HG02763 (cell line): Measurements from ENCODE around the gene RSPH1.
"Not testable (repeated sequence)": the region's sequence is repeated elsewhere in the genome, so short reads cannot be mapped to it uniquely, and the experiment has no call there.

Source experiments
- ATAC-seq: cut with Tn5 transposase; IDR thresholded peaks from one replicate; pipeline ENCODE4 v1.9.1; 2021; ENCODE audit warnings: mild to moderate bottlenecking, moderate library complexity; ENCODE audit not compliant: unreplicated experiment

The RSPH1 gene

DNA sequence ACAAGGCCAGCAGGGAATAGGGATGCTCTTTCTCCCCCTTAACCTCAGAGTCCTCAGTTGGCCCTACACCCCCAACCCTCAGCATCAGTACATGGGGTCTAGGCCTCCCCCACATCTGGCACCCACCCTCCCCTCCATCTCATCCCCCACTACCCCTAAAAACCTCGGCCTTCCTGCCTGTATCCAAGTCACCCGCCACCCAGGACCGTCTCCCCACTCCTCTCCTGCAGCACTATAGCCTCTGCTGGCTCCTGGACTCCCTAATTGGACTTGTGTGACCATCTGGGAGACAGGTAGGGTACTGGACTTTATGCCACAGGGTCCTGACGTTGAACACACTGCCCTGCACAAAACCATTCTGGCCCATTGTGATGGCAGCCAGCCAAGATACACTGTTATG is 6.0 kb downstream of the RSPH1 start:
- ATAC-seq: no peak

DNA sequence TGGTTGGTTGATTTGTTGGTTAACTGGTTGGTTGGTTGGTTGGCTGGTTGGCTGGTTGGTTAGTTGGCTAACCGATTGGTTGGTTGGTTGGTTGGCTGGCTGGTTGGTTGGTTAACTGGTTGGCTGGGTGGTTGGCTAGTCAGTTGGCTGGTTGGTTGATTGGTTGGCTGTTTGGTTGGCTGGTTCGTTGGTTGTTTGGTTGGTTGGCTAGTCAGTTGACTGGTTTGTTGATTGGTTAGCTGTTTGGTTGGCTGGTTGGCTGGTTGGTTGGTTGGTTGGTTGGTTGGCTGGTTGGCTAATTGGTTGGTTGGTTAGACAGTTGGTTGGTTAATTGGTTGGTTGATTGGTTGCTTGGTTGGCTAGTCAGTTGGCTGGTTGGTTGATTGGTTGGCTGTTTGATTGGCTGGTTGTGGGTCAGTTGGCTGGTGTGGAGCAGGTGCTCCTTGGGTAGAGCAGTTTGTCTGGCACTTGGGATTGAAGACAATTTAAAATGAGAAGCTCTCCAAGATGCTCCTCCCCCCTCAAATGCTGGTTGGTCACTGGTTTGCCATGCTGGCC is 6.9 kb downstream of the RSPH1 start:
- ATAC-seq: no peak

GRCh38 chr21:42486531-42486930 is 9.5 kb downstream of the RSPH1 start:
- no peak for ATAC-seq

DNA sequence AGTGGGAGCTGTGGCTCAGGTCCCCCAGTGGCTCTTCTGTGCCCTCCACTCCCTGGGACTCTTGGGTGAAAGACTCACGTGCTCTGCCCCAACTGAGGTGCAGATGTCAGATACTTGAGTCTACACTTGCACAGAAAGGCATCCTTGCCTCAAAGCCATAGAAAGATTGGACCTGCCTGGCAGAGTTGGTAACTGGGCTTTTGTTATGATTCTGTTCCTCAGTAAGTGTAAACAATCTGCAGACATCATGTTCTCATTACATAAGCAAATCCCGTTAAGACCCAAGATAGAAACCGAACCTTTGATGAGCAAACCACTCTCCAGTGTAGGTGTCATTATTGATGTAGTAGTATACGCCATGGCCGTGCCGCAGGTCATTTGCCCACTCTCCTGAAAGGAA is 10.0 kb downstream of the RSPH1 start:
- no peak for ATAC-seq

DNA sequence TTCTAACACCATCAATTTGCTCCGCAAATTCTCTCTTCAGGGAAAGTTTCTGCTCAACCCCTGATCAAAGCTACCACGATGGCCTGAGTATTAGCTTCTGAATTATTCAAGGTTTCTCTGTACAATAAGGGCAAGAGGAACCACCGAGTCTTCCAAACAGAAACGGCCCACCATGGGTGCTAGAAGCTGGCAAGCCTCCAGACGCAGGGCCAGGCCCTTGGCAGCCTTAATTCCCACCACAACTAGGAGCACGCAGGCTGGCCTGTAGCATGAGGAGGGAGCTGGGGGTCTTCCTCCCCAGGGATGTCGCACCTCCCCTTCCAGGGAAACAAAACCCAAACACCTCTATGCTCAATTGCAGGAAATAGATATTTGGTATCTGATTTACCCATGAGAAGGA is 11.1 kb downstream of the RSPH1 start:
- no peak for ATAC-seq

- no peak for ATAC-seq
Measured at GRCh38 chr21:42481169-42481568, 14.9 kb downstream of the RSPH1 start.

DNA sequence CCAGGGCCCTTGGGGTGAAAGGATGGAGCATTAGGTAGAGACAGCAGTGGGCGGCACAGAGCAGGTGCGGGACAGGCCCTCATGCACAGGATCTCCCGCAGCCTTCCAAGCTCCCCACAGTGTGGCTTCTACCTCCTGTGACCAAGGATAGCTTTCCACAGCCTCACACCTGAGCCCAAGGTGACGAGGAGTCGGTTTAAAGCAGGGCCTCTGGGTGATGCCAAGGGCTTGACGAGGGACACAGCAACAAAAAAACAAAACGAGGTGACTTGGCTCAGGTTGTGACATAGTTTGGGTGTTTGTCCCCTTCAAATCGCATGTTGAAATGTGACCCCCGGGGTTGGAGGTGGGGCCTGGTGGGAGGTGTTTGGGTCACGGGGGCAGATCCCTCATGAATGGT is 15.3 kb downstream of the RSPH1 start:
- no peak for ATAC-seq

DNA sequence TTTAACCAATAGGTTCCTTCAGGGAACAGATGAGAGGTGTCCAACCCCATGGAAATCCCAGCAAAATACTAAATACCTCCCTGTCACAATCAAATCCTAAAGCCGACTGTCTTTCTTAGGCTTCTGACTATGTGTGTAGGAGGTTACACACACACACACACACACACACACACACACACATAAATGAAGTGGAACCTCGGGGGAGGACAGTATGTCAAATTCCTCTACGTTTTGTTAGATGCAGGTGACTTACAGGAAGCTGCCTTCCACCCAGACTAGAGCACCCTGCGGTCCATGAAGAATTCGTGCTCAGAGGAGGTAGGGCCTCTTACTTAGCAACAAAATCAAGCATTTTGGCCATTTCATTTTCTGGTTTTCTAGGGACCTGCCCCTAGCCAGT is 16.4 kb downstream of the RSPH1 start:
- no peak for ATAC-seq

DNA sequence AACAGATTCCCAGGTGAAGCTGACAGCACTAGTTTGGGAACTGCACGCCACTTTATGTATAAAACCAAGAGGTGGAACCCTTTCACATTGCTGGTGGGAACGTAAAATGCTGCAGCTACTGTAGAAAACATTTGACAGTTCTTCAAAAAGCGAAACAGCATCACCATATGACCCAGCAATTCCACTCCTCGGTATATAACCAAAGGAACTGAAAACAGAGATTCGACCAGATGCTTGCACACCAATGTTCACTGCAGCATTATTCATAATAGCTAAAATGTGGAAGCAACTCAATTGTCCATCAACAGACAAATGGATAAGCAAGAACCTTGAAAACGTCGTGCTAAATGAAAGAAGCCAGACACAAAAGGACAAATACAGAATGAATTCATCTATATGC is 17.5 kb downstream of the RSPH1 start:
- no peak for ATAC-seq

DNA sequence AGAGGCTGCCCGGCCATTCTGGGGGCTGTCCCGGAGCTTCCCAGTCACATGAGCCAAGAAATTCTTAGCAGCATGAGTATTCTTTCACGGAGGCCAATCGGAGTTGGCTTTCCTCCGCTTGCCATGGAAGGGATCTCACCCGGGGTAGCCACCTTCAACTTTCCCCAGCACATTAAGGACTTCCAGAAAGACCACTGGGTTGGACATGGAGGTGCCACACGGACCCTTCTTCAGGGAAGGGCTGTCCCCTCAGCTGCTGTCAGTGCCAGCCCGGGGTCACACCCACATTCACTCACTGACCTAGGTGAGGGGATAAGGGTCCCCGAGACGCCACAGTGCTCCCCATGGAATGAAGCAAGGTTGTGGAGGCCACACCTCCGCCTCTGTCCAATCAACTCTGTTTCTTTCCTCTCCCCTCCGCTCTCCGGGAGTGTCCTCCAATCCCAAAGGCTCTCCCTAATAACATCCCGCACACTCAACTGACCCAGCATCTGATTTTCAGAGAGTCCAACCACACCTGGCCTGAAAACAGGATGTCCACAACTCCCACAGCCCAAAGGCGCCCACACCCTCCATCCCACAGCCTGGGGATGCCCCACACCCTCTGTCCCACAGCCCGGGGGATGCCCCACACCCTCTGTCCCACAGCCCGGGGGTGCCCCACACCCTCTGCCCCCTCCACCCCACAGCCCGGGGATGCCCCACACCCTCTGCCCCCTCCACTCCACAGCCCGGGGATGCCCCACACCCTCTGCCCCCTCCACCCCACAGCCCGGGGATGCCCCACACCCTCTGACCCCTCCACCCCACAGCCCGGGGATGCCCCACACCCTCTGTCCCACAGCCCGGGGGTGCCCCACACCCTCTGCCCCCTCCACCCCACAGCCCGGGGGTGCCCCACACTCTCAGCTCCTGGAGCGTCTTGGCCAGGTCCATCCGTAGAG is 19.4 kb downstream of the RSPH1 start:
- ATAC-seq: no peak

- no peak for ATAC-seq
Measured at GRCh38 chr21:42475526-42476387, 20.3 kb downstream of the RSPH1 start.

GRCh38 chr21:42475036-42475435 is 21.0 kb downstream of the RSPH1 start:
- no peak for ATAC-seq

DNA sequence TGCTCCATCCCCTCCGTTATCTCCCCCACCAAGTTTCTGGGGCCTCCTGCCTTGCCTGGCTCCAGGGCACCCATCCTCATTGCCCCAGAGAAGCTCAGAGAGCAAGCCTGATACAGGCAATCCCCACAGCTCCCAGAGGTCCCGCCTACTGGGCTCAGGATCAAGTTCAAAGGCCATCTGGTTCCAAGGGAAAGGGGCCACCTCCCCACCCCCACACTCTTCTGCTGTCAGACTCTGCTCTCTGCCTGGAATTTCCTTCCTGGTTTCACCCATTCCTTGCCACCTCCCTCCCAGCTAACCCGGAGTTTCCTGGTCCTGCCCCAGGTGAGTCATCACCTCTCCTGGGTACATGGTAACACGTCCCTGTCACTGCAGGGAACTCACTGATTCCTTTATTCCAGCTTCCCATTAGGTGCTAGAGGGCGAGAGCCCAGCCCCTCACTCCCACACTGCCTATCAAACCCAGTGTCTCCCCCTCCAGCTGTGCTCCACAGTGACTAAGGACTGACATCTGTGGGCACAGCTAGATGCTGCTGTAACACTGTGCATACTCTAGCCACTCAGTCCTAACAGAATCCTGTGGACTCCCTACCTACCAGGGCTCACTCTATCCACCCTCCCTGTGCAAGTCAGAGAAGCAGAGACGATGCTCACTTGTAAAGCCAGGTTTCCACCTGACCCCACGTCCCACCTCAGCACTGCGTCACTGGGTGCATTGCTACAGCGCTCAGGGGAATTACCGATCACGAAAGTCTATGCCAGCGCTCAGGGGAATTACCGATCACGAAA is 21.8 kb downstream of the RSPH1 start:
- no peak for ATAC-seq

GRCh38 chr21:42473498-42474042 is 22.5 kb downstream of the RSPH1 start:
- ATAC-seq: no peak

DNA sequence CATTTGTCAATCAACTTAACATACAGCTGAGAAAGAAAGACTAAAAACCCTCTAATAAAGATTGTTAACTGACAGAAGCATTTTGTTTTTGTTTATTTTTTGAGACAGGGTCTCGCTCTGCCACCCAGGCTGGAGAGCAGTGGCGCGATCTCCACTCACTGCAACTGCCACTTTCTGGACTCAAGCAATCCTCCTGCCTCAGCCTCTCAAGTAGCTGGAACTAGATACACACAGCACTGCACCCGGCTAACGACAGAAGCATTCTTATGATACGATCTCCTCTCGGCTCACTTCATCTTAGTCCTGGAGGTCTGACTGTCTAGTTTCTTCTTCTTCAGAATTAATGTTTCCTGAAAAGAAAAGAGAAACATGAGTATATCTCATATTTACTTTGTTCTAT is 23.5 kb downstream of the RSPH1 start:
- no peak for ATAC-seq

- no peak for ATAC-seq
Measured at GRCh38 chr21:42471716-42472330, 24.2 kb downstream of the RSPH1 start.

GRCh38 chr21:42471206-42471605 is 24.8 kb downstream of the RSPH1 start:
- no peak for ATAC-seq

DNA sequence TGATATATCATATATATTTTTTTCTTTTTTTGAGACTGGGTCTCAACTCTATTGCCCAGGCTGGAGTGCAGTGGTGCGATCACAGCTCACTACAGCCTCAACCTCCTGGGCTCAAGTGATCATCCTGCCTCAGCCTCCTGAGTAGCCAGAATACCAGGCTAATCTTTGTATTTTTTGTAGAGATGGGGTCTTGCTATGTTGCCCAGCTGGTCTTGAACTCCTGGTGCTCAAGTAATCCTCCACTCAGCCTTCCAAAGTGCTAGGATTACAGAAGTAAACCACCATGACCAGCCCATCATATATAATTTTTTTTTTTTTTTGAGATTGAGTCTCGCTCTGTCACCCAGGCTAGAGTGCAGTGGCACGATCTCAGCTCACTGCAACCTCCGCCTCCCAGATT is 26.3 kb downstream of the RSPH1 start:
- ATAC-seq: not testable (repeated sequence)

DNA sequence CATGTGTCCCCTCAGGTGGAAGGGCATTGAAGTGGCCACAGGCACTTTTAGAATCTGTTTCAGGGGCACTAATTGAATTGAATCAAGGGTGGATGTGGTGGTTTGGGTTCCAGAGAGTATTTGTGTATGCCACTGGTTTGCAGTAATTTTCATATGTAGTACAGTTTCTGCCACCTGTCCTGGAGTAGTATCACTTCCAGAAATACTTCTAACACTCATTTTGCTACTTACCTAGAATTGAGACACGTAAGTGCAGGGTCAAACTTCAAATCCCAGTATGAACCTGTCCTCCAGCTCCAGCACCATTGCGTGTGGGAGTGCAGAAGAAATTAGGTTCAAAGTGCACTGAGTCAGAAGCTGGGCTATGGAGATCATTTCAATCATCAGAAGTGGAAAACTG is 26.8 kb downstream of the RSPH1 start:
- ATAC-seq: peak; percentile 36

DNA sequence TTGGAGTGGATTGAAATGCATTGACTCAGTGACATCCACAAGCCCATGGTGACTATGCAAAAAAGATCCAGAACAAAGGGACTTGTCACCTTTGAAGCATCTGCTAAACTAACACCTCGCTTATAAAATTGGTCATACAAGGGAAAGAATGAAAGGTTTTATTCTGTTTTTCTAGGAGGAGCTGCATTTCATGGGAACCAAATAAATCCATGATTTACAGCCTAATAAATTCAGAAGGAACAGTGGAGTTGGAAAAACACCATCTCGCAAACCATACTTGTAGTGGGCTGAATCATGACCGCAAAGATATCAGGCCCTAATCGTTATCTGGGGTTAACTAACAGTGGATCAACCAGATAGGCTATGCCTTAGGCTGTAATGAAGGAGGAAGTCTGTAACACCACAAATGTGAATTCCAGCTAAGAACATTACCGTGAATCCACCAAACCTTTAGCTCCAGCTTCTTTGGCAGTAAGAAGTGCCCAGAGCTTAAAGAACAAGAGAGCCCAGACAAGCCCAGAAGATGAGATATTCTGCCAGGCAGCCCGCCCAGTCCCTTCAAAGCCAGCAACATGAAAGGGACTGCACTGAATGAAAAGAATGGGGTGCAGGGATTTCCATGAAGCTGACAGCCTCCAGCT is 27.4 kb downstream of the RSPH1 start:
- no peak for ATAC-seq
